A673 (cell line): ENCODE measurements around the gene OSBPL1A. TPM values are rescaled to one million over a fixed set of nuclear protein-coding genes. Genes with fewer than 3 reads are reported as not detected.

ENCODE experiments used
- BruUV-seq: library from RNA; stranded (reverse); fragments of 400-500 nt; replicated peaks from 2 replicates; lab custom pipeline; 2021; lab: Mats Ljungman, UMichigan
- CTCF ChIA-PET: fragments of 300-600 bp; sonication (Branson Sonifier 250); formaldehyde crosslinking; loops from one replicate; lab custom pipeline; 2022; ENCODE audit warnings: antibody characterized with exemption; lab: Charles Lee
- POLR2A ChIA-PET: fragments of 300-600 bp; sonication (Branson Sonifier 250); formaldehyde crosslinking; loops from one replicate; lab custom pipeline; 2022; ENCODE audit warnings: antibody characterized with exemption; ENCODE audit not compliant: low non-redundant PET; lab: Charles Lee
- DNase-seq: peaks from one replicate; pipeline ENCODE4 v3.0.0-alpha.2; 2015; ENCODE audit warnings: low spot score
- H3K27ac ChIP-seq: fragments of 200-600 bp; sonication (generic); 2 replicates; pipeline ENCODE4 v1.5.1; 2016; ENCODE audit warnings: mixed run types, low read depth, mild to moderate bottlenecking, mixed read lengths, antibody characterized with exemption, low read length; ENCODE audit not compliant: poor library complexity, severe bottlenecking
- H3K27me3 ChIP-seq: fragments of 200-600 bp; sonication (generic); replicated peaks from 2 replicates; pipeline ENCODE4 v1.6.1; 2017; ENCODE audit warnings: mixed run types, low read depth, mild to moderate bottlenecking, mixed read lengths, antibody characterized with exemption, low read length; ENCODE audit not compliant: insufficient read depth, poor library complexity
- H3K36me3 ChIP-seq: fragments of 200-600 bp; sonication (generic); 2 replicates; pipeline ENCODE4 v1.6.1; 2016; ENCODE audit warnings: mixed run types, mild to moderate bottlenecking, mixed read lengths, antibody characterized with exemption, low read length; ENCODE audit not compliant: insufficient read depth, poor library complexity, severe bottlenecking
- H3K4me1 ChIP-seq: fragments of 200-600 bp; sonication (generic); 2 replicates; pipeline ENCODE4 v1.6.1; 2017; ENCODE audit warnings: mixed run types, mild to moderate bottlenecking, mixed read lengths, antibody characterized with exemption, low read length; ENCODE audit not compliant: insufficient read depth, poor library complexity, severe bottlenecking
- H3K4me3 ChIP-seq: fragments of 200-600 bp; sonication (generic); 2 replicates; pipeline ENCODE4 v1.5.1; 2016; ENCODE audit warnings: low read depth, mixed run types, mild to moderate bottlenecking, mixed read lengths, low read length; ENCODE audit not compliant: poor library complexity, severe bottlenecking
- H3K9me3 ChIP-seq: fragments of 200-600 bp; sonication (generic); 2 replicates; pipeline ENCODE4 v1.6.1; 2016; ENCODE audit warnings: mixed run types, low read depth, mild to moderate bottlenecking, mixed read lengths, antibody characterized with exemption, low read length; ENCODE audit not compliant: poor library complexity, severe bottlenecking
- CTCF ChIP-seq: fragments of 300-800, 200-600 bp; sonication (generic); conservative IDR thresholded peaks from 2 replicates; pipeline ENCODE4 v1.5.1; 2017; ENCODE audit warnings: low read depth, mild to moderate bottlenecking, antibody characterized with exemption, low read length, moderate library complexity, mixed read lengths
- EZH2 ChIP-seq: fragments of 200-600 bp; sonication (generic); IDR thresholded peaks from 2 replicates; pipeline ENCODE4 v1.6.1; 2017; ENCODE audit warnings: borderline replicate concordance, low read depth, mild to moderate bottlenecking, mixed read lengths, antibody characterized with exemption, low read length; ENCODE audit not compliant: poor library complexity, severe bottlenecking
- intact Hi-C: fragments of 100-400 bp; cut with micrococcal nuclease; formaldehyde crosslinking; loops from one replicate; pipeline ENCODE4 v1.10.0; 2022; ENCODE audit not compliant: unreplicated experiment
- total RNA-seq: library from RNA; stranded (reverse); gene quantifications from 2 replicates; pipeline ENCODE4 v1.2.3, GENCODE V29; 2021

The OSBPL1A gene
- total RNA-seq, 1 experiment from 2014 or later: 26.1 TPM

DNA sequence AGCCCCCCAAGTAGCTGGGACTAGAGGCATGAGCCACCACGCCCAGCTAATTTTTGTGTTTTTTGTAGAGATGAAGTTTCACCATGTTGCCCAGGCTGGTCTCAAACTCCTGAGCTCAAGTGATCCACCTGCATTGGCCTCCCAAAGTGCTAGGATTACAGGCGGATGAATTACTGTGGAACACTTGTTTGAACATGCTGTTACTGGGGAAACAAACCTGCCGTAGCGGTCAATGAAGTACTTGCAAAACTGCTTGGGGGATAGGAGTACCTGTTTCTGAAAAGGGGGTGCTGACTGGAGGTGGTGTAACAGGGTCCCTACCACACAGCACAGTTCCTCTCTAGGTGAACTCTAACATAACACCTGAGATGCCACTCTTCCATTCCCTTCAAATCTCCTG is 22.9 kb upstream of the OSBPL1A start:
- H3K4me1 ChIP-seq: no peaks in the 10 kb centered on the region
- ChIA-PET CTCF (no interaction called here), POLR2A (no interaction called here)
- no peak overlapping the region for H3K27ac ChIP-seq
- H3K27me3 ChIP-seq: peaks cover 17% of the 10 kb centered on the region
- H3K4me3 ChIP-seq: no peak overlapping the region
- no TSS peak for BruUV-seq
- no peaks in the 10 kb centered on the region for H3K36me3 ChIP-seq
- H3K9me3 ChIP-seq: no peaks in the 10 kb centered on the region
- DNase-seq: no peak
- intact Hi-C loops: no loop called here
- no peak for TF ChIP-seq CTCF
- no peak for TF ChIP-seq EZH2

GRCh38 chr18:24417480-24417879 is 19.9 kb upstream of the OSBPL1A start:
- Histone ChIP-seq H3K27ac (no peak overlapping the region), H3K27me3 (peaks cover 3% of the 10 kb centered on the region), H3K4me1 (no peaks in the 10 kb centered on the region), H3K4me3 (no peak overlapping the region), H3K9me3 (no peaks in the 10 kb centered on the region), H3K36me3 (no peaks in the 10 kb centered on the region)
- BruUV-seq: no TSS peak
- no peak for DNase-seq
- intact Hi-C loops: no loop called here
- CTCF ChIA-PET: interaction anchor here (1.0 kb wide), 1 partner anchor 71 kb away, joined by 3 read pairs; no protein-coding TSS in a partner anchor
- TF ChIP-seq CTCF: no peak
- TF ChIP-seq EZH2: no peak
- POLR2A ChIA-PET: no interaction called here

- intact Hi-C loops: no loop called here
- Histone ChIP-seq H3K4me3 (no peak overlapping the region), H3K27me3 (no peaks in the 10 kb centered on the region), H3K36me3 (no peaks in the 10 kb centered on the region), H3K9me3 (no peaks in the 10 kb centered on the region), H3K27ac (no peak overlapping the region), H3K4me1 (no peaks in the 10 kb centered on the region)
- POLR2A ChIA-PET: no interaction called here
- TF ChIP-seq CTCF (no peak), EZH2 (no peak)
- no TSS peak for BruUV-seq
- DNase-seq: no peak
- CTCF ChIA-PET: no interaction called here
These were observed 16.9 kb upstream of the OSBPL1A start for GRCh38 chr18:24414349-24415003.
